HepG2 (cell line): ENCODE data around the gene PKIG. TPM values are rescaled to one million over a fixed set of nuclear protein-coding genes. Genes with fewer than 3 reads are reported as not detected.

Experiments
- EP300 ChIP-seq, 3 experiments: sonication (generic) in 1 of 3; formaldehyde crosslinking in 1 of 3; IDR thresholded peaks; 2 replicates each; pipeline versions ENCODE4 v1.5.1 to v1.6.1; 2011 to 2020; ENCODE audit warnings: low read depth in 2 of 3, low read length in 2 of 3, borderline replicate concordance in 1 of 3, improper control_type of control experiment in 1 of 3, mild to moderate bottlenecking in 1 of 3, missing genetic modification reagents in 1 of 3, moderate library complexity in 1 of 3
- FOXO1 ChIP-seq: sonication (generic); formaldehyde crosslinking; IDR thresholded peaks from 2 replicates; pipeline ENCODE4 v1.4.0; 2020; ENCODE audit warnings: missing genetic modification reagents
- HDAC2 ChIP-seq: sonication (generic); formaldehyde crosslinking; IDR thresholded peaks from 2 replicates; pipeline ENCODE4 v1.4.0; 2020; ENCODE audit warnings: missing genetic modification reagents
- HES4 ChIP-seq: sonication (generic); formaldehyde crosslinking; IDR thresholded peaks from 2 replicates; pipeline ENCODE4 v1.9.0; 2021; ENCODE audit warnings: mild to moderate bottlenecking, missing genetic modification reagents, borderline replicate concordance
- HOXA7 ChIP-seq: sonication (generic); formaldehyde crosslinking; IDR thresholded peaks from 2 replicates; pipeline ENCODE4 v1.8.1; 2022; ENCODE audit warnings: mild to moderate bottlenecking, missing genetic modification reagents, moderate library complexity
- KLF13 ChIP-seq: sonication (generic); formaldehyde crosslinking; IDR thresholded peaks from 2 replicates; pipeline ENCODE4 v1.4.0; 2020; ENCODE audit warnings: mild to moderate bottlenecking, missing genetic modification reagents
- MTA3 ChIP-seq: sonication (generic); formaldehyde crosslinking; IDR thresholded peaks from 2 replicates; pipeline ENCODE4 v1.4.0; 2020; ENCODE audit warnings: missing genetic modification reagents
- RCOR2 ChIP-seq: IDR thresholded peaks from 2 replicates; pipeline ENCODE4 v1.6.1; 2016; ENCODE audit warnings: missing biosample characterization, missing genetic modification reagents
- ZNF614 ChIP-seq: IDR thresholded peaks from 2 replicates; pipeline ENCODE4 v1.6.1; 2018; ENCODE audit warnings: missing biosample characterization, missing genetic modification reagents, inconsistent platforms, borderline replicate concordance
- ZNF790 ChIP-seq: sonication (generic); formaldehyde crosslinking; IDR thresholded peaks from 2 replicates; pipeline ENCODE4 v1.8.0; 2022; ENCODE audit warnings: missing genetic modification reagents, mild to moderate bottlenecking, borderline replicate concordance
- ZSCAN9 ChIP-seq: IDR thresholded peaks from 2 replicates; pipeline ENCODE4 v1.6.1; 2016; ENCODE audit warnings: borderline replicate concordance
- polyA plus RNA-seq, 8 experiments: library from polyadenylated mRNA; depleted of rRNA in 3 of 8; stranded (reverse) in 7 of 8; unstranded in 1 of 8; fragments of >200 nt; fragmentation: Illumina TruSeq in 4 of 8; extraction: Trizol in 4 of 8; gene quantifications; 2 replicates each; pipeline versions ENCODE4 v1.2.1 to v1.2.3, GENCODE V29; 2011 to 2016; ENCODE audit warnings: low read depth in 4 of 8, missing spikeins in 1 of 8, mixed read lengths in 1 of 8; ENCODE audit not compliant: insufficient read depth in 1 of 8
- total RNA-seq, 5 experiments: library from RNA; depleted of rRNA; stranded (reverse); fragments of >200 nt; fragmentation: Illumina TruSeq; extraction: Trizol; gene quantifications; 2 replicates each; pipeline ENCODE4 v1.2.3, GENCODE V29; 2016; ENCODE audit warnings: low read depth in 1 of 5
- TF ChIP-seq, protein P1 (sequence below): fragments of 450-650 bp; IDR thresholded peaks from 2 replicates; pipeline ENCODE4 v1.6.1; 2017
- TF ChIP-seq, protein P2 (sequence below): IDR thresholded peaks from 2 replicates; pipeline ENCODE4 v1.6.1; 2012; ENCODE audit warnings: low read depth, low read length, improper control_type of control experiment
- TF ChIP-seq, protein P3 (sequence below): sonication (generic); formaldehyde crosslinking; conservative IDR thresholded peaks from 2 replicates; pipeline ENCODE4 v1.8.1; 2023; ENCODE audit warnings: missing genetic modification reagents
- TF ChIP-seq, protein P4 (sequence below): sonication (generic); formaldehyde crosslinking; IDR thresholded peaks from 2 replicates; pipeline ENCODE4 v1.4.0; 2020; ENCODE audit warnings: mild to moderate bottlenecking, missing genetic modification reagents, borderline replicate concordance
- TF ChIP-seq, protein P5 (sequence below): sonication (generic); formaldehyde crosslinking; IDR thresholded peaks from 2 replicates; pipeline ENCODE4 v1.5.0; 2020; ENCODE audit warnings: missing genetic modification reagents, mild to moderate bottlenecking, borderline replicate concordance
- TF ChIP-seq, protein P6 (sequence below): sonication (generic); formaldehyde crosslinking; IDR thresholded peaks from 2 replicates; pipeline ENCODE4 v1.5.1; 2020; ENCODE audit warnings: missing genetic modification reagents, mild to moderate bottlenecking, borderline replicate concordance

Gene PKIG
- total and polyA plus RNA-seq, 2 of the 13 experiments (the other 11 are each of a cell fraction or from before 2014, with no cell fraction given) = 30.8 to 44.5 TPM

DNA sequence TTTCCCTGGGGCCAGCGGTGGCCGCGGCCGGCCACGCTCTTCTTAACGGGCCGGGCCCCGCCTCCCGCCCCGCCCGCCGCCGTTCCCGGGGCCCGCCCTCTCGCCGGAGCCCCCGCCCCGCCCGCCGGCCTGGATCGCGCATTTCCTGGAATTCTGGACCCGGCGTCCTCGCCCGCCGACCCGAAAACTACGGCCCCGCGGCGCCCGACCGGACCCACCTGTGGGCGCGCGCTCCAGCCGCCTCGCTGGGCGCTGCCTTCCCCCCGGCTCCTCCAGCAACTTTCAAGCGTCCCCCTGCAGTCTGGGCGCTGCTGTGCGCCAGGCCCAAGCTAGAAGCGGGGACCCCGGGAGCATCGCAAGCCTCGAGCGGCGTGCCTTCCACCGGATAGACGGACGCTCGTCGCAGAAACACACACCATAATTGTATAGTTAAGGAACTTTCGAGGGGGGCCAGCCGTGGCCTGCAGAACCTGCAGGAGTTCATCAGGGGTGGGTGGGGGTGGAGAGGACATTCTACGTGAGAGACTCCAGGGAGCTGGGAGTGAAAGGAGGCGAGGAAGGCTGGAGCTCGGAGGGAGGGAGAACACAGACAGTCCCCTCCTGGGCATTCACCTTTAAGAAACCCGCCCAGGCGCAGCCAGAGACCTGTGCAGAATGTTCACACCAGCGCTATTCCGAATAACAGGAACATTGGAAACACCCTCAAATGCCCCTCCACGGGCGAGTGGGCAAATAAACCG is 69.5 kb downstream of the PKIG start, which contains the start of gene ADA (continued):
- TF ChIP-seq ZNF790 (CRISPR knock-in tag) (peak; percentile 80; the same call in 1 of the 2 replicates), RCOR2 (CRISPR knock-in tag) (no peak), KLF13 (CRISPR knock-in tag) (no peak), HDAC2 (CRISPR knock-in tag) (no peak; the same call in 1 of the 2 replicates), ZSCAN9 (no peak), FOXO1 (CRISPR knock-in tag) (no peak), ZNF614 (CRISPR knock-in tag) (no peak), MTA3 (CRISPR knock-in tag) (no peak), HES4 (CRISPR knock-in tag) (peak; percentile 45; the same call in 1 of the 2 replicates), EP300 (IDR thresholded peaks at IDR 0.05; ENCODE audit: low read depth in 2 of 2, low read length in 2 of 2) (no peak), EP300 (CRISPR knock-in tag; IDR thresholded peaks at IDR 0.05; ENCODE audit: borderline replicate concordance) (peak; percentile 44; the same call in 1 of the 2 replicates), HOXA7 (CRISPR knock-in tag) (no peak)
- TF ChIP-seq, protein P1, sequence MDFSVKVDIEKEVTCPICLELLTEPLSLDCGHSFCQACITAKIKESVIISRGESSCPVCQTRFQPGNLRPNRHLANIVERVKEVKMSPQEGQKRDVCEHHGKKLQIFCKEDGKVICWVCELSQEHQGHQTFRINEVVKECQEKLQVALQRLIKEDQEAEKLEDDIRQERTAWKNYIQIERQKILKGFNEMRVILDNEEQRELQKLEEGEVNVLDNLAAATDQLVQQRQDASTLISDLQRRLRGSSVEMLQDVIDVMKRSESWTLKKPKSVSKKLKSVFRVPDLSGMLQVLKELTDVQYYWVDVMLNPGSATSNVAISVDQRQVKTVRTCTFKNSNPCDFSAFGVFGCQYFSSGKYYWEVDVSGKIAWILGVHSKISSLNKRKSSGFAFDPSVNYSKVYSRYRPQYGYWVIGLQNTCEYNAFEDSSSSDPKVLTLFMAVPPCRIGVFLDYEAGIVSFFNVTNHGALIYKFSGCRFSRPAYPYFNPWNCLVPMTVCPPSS = no peak
- TF ChIP-seq, protein P2, sequence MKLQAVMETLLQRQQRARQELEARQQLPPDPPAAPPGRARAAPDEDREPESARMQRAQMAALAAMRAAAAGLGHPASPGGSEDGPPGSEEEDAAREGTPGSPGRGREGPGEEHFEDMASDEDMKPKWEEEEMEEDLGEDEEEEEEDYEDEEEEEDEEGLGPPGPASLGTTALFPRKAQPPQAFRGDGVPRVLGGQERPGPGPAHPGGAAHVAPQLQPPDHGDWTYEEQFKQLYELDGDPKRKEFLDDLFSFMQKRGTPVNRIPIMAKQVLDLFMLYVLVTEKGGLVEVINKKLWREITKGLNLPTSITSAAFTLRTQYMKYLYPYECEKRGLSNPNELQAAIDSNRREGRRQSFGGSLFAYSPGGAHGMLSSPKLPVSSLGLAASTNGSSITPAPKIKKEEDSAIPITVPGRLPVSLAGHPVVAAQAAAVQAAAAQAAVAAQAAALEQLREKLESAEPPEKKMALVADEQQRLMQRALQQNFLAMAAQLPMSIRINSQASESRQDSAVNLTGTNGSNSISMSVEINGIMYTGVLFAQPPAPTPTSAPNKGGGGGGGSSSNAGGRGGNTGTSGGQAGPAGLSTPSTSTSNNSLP = no peak
- TF ChIP-seq, protein P3, sequence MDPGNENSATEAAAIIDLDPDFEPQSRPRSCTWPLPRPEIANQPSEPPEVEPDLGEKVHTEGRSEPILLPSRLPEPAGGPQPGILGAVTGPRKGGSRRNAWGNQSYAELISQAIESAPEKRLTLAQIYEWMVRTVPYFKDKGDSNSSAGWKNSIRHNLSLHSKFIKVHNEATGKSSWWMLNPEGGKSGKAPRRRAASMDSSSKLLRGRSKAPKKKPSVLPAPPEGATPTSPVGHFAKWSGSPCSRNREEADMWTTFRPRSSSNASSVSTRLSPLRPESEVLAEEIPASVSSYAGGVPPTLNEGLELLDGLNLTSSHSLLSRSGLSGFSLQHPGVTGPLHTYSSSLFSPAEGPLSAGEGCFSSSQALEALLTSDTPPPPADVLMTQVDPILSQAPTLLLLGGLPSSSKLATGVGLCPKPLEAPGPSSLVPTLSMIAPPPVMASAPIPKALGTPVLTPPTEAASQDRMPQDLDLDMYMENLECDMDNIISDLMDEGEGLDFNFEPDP = no peak
- TF ChIP-seq, protein P4, sequence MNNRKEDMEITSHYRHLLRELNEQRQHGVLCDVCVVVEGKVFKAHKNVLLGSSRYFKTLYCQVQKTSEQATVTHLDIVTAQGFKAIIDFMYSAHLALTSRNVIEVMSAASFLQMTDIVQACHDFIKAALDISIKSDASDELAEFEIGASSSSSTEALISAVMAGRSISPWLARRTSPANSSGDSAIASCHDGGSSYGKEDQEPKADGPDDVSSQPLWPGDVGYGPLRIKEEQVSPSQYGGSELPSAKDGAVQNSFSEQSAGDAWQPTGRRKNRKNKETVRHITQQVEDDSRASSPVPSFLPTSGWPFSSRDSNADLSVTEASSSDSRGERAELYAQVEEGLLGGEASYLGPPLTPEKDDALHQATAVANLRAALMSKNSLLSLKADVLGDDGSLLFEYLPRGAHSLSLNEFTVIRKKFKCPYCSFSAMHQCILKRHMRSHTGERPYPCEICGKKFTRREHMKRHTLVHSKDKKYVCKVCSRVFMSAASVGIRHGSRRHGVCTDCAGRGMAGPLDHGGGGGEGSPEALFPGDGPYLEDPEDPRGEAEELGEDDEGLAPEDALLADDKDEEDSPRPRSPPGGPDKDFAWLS (CRISPR knock-in tag) = no peak
- TF ChIP-seq, protein P5, sequence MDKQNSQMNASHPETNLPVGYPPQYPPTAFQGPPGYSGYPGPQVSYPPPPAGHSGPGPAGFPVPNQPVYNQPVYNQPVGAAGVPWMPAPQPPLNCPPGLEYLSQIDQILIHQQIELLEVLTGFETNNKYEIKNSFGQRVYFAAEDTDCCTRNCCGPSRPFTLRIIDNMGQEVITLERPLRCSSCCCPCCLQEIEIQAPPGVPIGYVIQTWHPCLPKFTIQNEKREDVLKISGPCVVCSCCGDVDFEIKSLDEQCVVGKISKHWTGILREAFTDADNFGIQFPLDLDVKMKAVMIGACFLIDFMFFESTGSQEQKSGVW = no peak
- TF ChIP-seq, protein P6, sequence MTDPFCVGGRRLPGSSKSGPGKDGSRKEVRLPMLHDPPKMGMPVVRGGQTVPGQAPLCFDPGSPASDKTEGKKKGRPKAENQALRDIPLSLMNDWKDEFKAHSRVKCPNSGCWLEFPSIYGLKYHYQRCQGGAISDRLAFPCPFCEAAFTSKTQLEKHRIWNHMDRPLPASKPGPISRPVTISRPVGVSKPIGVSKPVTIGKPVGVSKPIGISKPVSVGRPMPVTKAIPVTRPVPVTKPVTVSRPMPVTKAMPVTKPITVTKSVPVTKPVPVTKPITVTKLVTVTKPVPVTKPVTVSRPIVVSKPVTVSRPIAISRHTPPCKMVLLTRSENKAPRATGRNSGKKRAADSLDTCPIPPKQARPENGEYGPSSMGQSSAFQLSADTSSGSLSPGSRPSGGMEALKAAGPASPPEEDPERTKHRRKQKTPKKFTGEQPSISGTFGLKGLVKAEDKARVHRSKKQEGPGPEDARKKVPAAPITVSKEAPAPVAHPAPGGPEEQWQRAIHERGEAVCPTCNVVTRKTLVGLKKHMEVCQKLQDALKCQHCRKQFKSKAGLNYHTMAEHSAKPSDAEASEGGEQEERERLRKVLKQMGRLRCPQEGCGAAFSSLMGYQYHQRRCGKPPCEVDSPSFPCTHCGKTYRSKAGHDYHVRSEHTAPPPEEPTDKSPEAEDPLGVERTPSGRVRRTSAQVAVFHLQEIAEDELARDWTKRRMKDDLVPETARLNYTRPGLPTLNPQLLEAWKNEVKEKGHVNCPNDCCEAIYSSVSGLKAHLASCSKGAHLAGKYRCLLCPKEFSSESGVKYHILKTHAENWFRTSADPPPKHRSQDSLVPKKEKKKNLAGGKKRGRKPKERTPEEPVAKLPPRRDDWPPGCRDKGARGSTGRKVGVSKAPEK (CRISPR knock-in tag) = no peak
